Caco-2 (cell line): ENCODE data around the gene KLHL18. TPM values are rescaled to one million over a fixed set of nuclear protein-coding genes. Genes with fewer than 3 reads are reported as not detected.
"Not testable (repeated sequence)": the region's sequence is repeated elsewhere in the genome, so short reads cannot be mapped to it uniquely, and the experiment has no call there.

ENCODE experiments used
- BruUV-seq: library from RNA; stranded (reverse); fragments of 400-500 nt; replicated peaks from 2 replicates; lab custom pipeline; 2021; lab: Mats Ljungman, UMichigan
- CTCF ChIA-PET: fragments of 300-600 bp; sonication (Branson Sonifier 250); formaldehyde crosslinking; loops from one replicate; lab custom pipeline; 2022; ENCODE audit warnings: antibody characterized with exemption; lab: Charles Lee
- POLR2A ChIA-PET: fragments of 300-600 bp; sonication (Branson Sonifier 250); formaldehyde crosslinking; loops from one replicate; lab custom pipeline; 2022; ENCODE audit warnings: antibody characterized with exemption; lab: Charles Lee
- DNase-seq, 2 experiments: peaks; one replicate each; pipeline versions ENCODE4 v3.0.0 to v3.0.0-alpha.2; 2020 to 2022
- H3K27me3 ChIP-seq: replicated peaks from 2 replicates; pipeline ENCODE4 v1.6.0; 2011; ENCODE audit warnings: low read length; ENCODE audit not compliant: control insufficient read depth, insufficient read depth
- H3K36me3 ChIP-seq: 2 replicates; pipeline ENCODE4 v1.5.1; 2011; ENCODE audit warnings: low read length; ENCODE audit not compliant: control insufficient read depth, insufficient read depth
- H3K4me1 ChIP-seq: fragments of 250-450 bp; sonication (Bioruptor Pico); 2 replicates; pipeline ENCODE4 v1.5.1; 2020; ENCODE audit warnings: mild to moderate bottlenecking
- H3K4me3 ChIP-seq: 2 replicates; pipeline ENCODE4 v1.5.1; 2011; ENCODE audit warnings: low read depth, mild to moderate bottlenecking, control low read depth, low read length
- H3K9me3 ChIP-seq: fragments of 250-450 bp; sonication (Bioruptor Pico); 2 replicates; pipeline ENCODE4 v1.5.1; 2020; ENCODE audit warnings: mild to moderate bottlenecking, moderate library complexity
- H3K27ac Mint-ChIP-seq: one replicate; pipeline ENCODE4 v1.8.0; 2022; ENCODE audit warnings: mixed read lengths; ENCODE audit not compliant: unreplicated experiment
- H3K27me3 Mint-ChIP-seq: one replicate; pipeline ENCODE4 v1.8.0; 2022; ENCODE audit warnings: mixed read lengths; ENCODE audit not compliant: insufficient read depth, unreplicated experiment
- H3K36me3 Mint-ChIP-seq: one replicate; pipeline ENCODE4 v1.8.0; 2022; ENCODE audit warnings: mild to moderate bottlenecking, mixed read lengths; ENCODE audit not compliant: insufficient read depth, unreplicated experiment
- H3K4me1 Mint-ChIP-seq: one replicate; pipeline ENCODE4 v1.8.0; 2022; ENCODE audit warnings: low read depth, mixed read lengths; ENCODE audit not compliant: unreplicated experiment
- H3K4me3 Mint-ChIP-seq: one replicate; pipeline ENCODE4 v1.8.0; 2022; ENCODE audit warnings: mild to moderate bottlenecking, moderate library complexity, mixed read lengths; ENCODE audit not compliant: unreplicated experiment
- H3K9me3 Mint-ChIP-seq: one replicate; pipeline ENCODE4 v1.8.0; 2022; ENCODE audit warnings: mixed read lengths; ENCODE audit not compliant: unreplicated experiment
- intact Hi-C: fragments of 100-400 bp; cut with micrococcal nuclease; formaldehyde crosslinking; loops from one replicate; pipeline ENCODE4 v1.10.0; 2022; ENCODE audit not compliant: unreplicated experiment
- total RNA-seq: library from RNA; stranded (reverse); gene quantifications from 2 replicates; pipeline ENCODE4 v1.2.3, GENCODE V29; 2022
- TF ChIP-seq, protein P1 (sequence below), 2 experiments: fragments of 200-600 bp in 1 of 2; IDR thresholded peaks; 1 replicate in 1 of 2; 2 replicates in 1 of 2; pipeline versions ENCODE4 v1.5.1 to v1.8.0; 2011 to 2022; ENCODE audit warnings: antibody characterized with exemption in 1 of 2, control low read depth in 1 of 2, inconsistent platforms in 1 of 2, low read depth in 1 of 2, low read length in 1 of 2, mild to moderate bottlenecking in 1 of 2, moderate library complexity in 1 of 2; ENCODE audit not compliant: insufficient read depth in 1 of 2, severe bottlenecking in 1 of 2, unreplicated experiment in 1 of 2

KLHL18 gene
- total RNA-seq, 1 experiment from 2014 or later, result 29.5 TPM

DNA sequence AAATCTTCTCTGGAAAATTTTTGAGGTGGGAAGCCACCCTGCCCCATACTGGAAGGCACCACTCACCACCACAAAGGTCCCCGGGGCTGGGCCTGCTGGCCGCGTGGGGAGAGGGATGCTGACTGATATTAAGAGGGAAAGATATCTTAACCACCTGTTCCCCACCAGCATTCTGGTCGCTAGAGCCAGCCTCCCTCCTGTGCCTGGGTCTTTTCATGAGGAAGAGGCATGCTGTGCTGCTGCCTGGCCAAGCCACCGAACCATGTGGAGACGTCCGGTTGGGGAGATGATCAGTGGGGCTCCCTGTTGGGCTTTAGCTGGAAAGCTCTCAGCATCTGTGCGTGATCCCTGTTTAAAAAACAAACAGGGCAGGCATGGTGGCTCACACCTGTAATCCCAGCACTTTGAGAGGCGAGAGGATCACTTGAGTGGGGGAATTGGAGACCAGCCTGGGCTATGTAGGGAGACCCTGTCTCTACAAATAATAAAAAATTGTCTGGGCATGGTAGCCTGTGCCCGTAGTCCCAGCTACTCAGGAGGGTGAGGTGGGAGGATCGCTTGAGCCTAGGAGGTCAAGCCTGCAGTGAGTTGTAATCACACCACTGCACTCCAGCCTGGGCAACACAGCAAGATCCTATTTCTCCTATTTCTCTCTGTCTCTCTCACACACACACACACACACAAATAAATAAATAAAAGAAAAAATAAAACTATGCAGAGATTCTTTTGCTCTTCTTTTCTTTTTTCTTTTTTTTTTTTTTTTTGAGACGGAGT, 1.0 kb downstream of the KLHL18 start:
- Mint-ChIP-seq H3K4me3 (peak overlapping the region; percentile 96), H3K4me1 (no peaks in the 10 kb centered on the region), H3K27ac (peak overlapping the region; percentile 100), H3K27me3 (no peaks in the 10 kb centered on the region), H3K36me3 (peaks cover 23% of the 10 kb centered on the region), H3K9me3 (no peaks in the 10 kb centered on the region)
- H3K4me1 ChIP-seq, result peaks cover 4% of the 10 kb centered on the region; the same call in 1 of the 2 replicates
- no peaks in the 10 kb centered on the region for H3K9me3 ChIP-seq
- H3K36me3 ChIP-seq, result no peaks in the 10 kb centered on the region
- intact Hi-C loops, result loop anchor here (2.0 to 10.0 kb wide), 4 partner anchors 33 to 301 kb away; partner anchors contain the start of genes PTPN23 and SETD2
- H3K27me3 ChIP-seq, result no peaks in the 10 kb centered on the region
- DNase-seq, result no peak
- H3K4me3 ChIP-seq, result peak overlapping the region; percentile 85
- BruUV-seq, result TSS peak; percentile 79
- ChIA-PET POLR2A (no interaction called here), CTCF (no interaction called here)
- TF ChIP-seq, protein P1, sequence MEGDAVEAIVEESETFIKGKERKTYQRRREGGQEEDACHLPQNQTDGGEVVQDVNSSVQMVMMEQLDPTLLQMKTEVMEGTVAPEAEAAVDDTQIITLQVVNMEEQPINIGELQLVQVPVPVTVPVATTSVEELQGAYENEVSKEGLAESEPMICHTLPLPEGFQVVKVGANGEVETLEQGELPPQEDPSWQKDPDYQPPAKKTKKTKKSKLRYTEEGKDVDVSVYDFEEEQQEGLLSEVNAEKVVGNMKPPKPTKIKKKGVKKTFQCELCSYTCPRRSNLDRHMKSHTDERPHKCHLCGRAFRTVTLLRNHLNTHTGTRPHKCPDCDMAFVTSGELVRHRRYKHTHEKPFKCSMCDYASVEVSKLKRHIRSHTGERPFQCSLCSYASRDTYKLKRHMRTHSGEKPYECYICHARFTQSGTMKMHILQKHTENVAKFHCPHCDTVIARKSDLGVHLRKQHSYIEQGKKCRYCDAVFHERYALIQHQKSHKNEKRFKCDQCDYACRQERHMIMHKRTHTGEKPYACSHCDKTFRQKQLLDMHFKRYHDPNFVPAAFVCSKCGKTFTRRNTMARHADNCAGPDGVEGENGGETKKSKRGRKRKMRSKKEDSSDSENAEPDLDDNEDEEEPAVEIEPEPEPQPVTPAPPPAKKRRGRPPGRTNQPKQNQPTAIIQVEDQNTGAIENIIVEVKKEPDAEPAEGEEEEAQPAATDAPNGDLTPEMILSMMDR (IDR thresholded peaks at IDR 0.05; ENCODE audit: insufficient read depth in 1 of 2, low read depth in 1 of 2, low read length in 1 of 2, severe bottlenecking in 1 of 2, unreplicated experiment in 1 of 2), result no peak

DNA sequence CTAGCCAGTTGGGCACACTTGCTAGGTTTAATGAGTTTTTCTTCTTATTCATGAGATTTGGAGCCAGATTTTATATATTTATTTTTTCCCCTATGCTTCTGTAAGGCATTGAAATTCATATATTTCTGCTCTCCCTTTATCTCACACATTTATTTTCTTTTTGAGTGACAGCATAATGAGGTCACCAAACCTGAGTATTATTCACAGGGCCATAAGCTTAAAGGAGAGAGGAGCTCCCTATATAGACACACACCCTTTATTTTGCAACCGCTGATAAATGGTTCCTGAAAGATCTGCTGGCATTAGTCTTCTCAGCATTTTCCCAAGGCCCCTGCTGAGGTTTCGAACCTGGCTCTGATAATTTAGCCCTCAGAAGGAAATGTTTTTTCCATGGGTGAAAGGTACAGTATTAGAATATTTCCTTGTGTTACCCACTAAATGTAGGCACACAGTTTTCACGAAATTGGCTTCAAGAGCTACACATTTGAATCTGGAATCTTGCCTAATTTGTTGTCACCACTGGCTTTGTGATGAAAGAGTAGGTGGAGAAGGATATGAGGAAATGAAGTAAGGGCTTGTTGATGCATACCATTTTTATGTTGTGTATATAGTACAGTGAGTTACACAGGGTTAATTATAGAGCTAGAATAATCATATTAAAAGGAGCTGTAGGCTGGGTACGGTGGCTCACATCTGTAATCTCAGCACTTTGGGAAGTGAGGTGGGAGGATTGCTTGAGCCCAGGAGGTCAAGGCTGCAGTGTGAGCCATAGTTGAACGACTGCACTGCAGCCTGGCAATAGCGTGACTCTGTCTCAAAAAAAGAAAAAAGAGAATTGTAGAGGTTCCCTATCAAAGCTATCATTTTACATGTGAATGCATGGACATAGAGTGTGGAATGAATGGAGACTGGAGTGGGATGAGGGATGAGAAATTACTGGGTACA, 6.5 kb downstream of the KLHL18 start:
- TF ChIP-seq, protein P1 (IDR thresholded peaks at IDR 0.05; ENCODE audit: insufficient read depth in 1 of 2, low read depth in 1 of 2, low read length in 1 of 2, severe bottlenecking in 1 of 2, unreplicated experiment in 1 of 2), result no peak
- H3K36me3 ChIP-seq, result no peaks in the 10 kb centered on the region
- ChIA-PET POLR2A (no interaction called here), CTCF (no interaction called here)
- H3K27ac Mint-ChIP-seq, result no peak overlapping the region
- DNase-seq, result no peak
- intact Hi-C loops, result loop anchor here (10.0 kb wide), 1 partner anchor 96 kb away; the partner anchor contains the start of gene PTPN23
- BruUV-seq, result no TSS peak
- no peaks in the 10 kb centered on the region for H3K9me3 ChIP-seq
- H3K27me3 ChIP-seq, result no peaks in the 10 kb centered on the region
- H3K27me3 Mint-ChIP-seq, result no peaks in the 10 kb centered on the region
- no peaks in the 10 kb centered on the region for H3K36me3 Mint-ChIP-seq
- H3K9me3 Mint-ChIP-seq, result no peaks in the 10 kb centered on the region
- H3K4me3 Mint-ChIP-seq, result no peak overlapping the region
- no peak overlapping the region for H3K4me3 ChIP-seq
- H3K4me1 Mint-ChIP-seq, result no peaks in the 10 kb centered on the region
- H3K4me1 ChIP-seq, result no peaks in the 10 kb centered on the region

DNA sequence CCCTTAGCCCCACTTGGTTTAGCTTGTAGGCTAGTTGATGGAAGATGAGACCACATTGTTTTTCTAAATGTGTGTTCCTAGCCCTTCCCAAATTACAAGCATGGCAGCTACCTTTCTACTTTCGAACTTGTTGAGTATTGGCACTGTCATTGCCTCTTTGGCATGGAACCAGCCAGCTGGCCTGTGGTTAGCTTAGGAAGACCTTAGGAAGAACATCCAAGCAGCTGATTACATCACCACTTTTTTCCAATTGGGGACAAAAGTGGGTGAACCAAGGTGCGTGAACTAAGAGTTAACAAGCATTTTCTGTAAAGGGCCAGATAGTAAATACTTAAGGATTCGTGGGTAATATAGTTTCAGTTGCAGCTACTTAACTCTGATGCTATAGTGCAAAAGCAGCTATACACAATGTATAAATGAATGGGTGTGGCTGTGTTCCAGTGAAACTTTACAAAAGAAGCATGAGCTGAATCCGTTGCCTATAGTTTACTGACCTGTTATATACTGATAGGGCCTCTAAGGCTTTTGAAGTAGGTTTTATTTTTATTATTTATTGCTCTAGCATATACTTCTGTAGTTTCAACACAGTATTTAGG, 8.5 kb downstream of the KLHL18 start:
- Mint-ChIP-seq H3K4me3 (no peak overlapping the region), H3K27me3 (no peaks in the 10 kb centered on the region), H3K4me1 (no peaks in the 10 kb centered on the region), H3K9me3 (no peaks in the 10 kb centered on the region), H3K27ac (no peak overlapping the region), H3K36me3 (no peaks in the 10 kb centered on the region)
- TF ChIP-seq, protein P1 (IDR thresholded peaks at IDR 0.05; ENCODE audit: insufficient read depth in 1 of 2, low read depth in 1 of 2, low read length in 1 of 2, severe bottlenecking in 1 of 2, unreplicated experiment in 1 of 2), result no peak
- no peaks in the 10 kb centered on the region for H3K9me3 ChIP-seq
- no peaks in the 10 kb centered on the region for H3K4me1 ChIP-seq
- intact Hi-C loops, result no loop called here
- DNase-seq, result no peak
- no peaks in the 10 kb centered on the region for H3K36me3 ChIP-seq
- no peaks in the 10 kb centered on the region for H3K27me3 ChIP-seq
- H3K4me3 ChIP-seq, result no peak overlapping the region
- ChIA-PET POLR2A (no interaction called here), CTCF (no interaction called here)
- BruUV-seq, result no TSS peak

DNA sequence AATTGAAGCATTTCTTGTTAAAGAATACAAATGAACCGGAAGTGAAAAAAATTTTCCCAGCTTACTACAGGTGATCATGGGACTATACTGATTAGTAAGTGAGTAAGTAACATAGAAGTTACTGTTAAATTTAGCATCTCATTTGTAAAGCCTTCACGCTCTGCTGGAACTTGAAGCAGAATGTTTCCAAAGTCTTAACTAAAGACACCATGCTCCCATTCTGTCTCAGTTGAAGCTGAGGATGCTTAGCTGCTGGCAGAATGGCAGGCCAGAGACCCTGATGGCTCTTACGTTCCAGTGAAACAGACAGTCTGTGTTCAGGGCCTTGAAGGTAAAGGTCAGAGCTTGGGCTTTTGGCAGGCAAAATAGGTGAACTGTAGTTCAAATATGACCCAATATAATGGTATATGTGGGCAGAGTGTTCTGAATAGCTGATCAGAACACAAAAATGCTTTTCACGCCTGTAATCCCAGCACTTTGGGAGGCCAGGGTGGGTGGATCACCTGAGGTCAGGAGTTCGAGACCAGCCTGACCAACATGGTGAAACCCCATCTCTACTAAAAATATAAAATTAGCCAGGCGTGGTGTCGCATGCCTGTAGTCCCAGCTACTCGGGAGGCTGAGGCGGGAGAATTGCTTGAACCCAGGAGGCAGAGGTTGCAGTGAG, 9.1 kb downstream of the KLHL18 start:
- H3K4me1 ChIP-seq, H3K27me3 ChIP-seq, BruUV-seq, H3K9me3 Mint-ChIP-seq, H3K27me3 Mint-ChIP-seq, CTCF ChIA-PET, H3K4me1 Mint-ChIP-seq, DNase-seq, H3K4me3 ChIP-seq, H3K4me3 Mint-ChIP-seq, intact Hi-C loops, H3K36me3 Mint-ChIP-seq, H3K9me3 ChIP-seq, H3K36me3 ChIP-seq, H3K27ac Mint-ChIP-seq: not testable (repeated sequence)
- POLR2A ChIA-PET, result interaction anchor here (0.7 kb wide), 1 partner anchor 9 kb away, joined by 4 read pairs; the partner anchor contains the start of gene KLHL18
